Uterus (tissue), 4 donors: ENCODE data around the gene ZSCAN26. TPM values are rescaled to one million over a fixed set of nuclear protein-coding genes. Genes with fewer than 3 reads are reported as not detected.

Experiments
- DNase-seq, 2 donors: peaks; one replicate each; pipeline ENCODE4 v3.0.0-alpha.2; 2019 to 2020
- H3K27ac ChIP-seq, 2 donors: fragments of 200-600 bp; sonication (generic); 1 replicate in 1 of 2; 2 replicates in 1 of 2; pipeline ENCODE4 v1.5.1; 2016 to 2018
- H3K27me3 ChIP-seq, 2 donors: fragments of 200-600 bp; sonication (generic); one replicate each; pipeline ENCODE4 v1.5.1; 2018 to 2019; ENCODE audit warnings: control low read depth in 1 of 2
- H3K36me3 ChIP-seq, 2 donors: fragments of 200-600 bp; sonication (generic); one replicate each; pipeline ENCODE4 v1.5.1; 2019; ENCODE audit warnings: control low read depth in 1 of 2
- H3K4me1 ChIP-seq, 2 donors: fragments of 200-600 bp; sonication (generic); one replicate each; pipeline ENCODE4 v1.5.1; 2018 to 2019; ENCODE audit warnings: control low read depth in 1 of 2
- H3K4me3 ChIP-seq, 2 donors: fragments of 200-600 bp; sonication (generic); 1 replicate in 1 of 2; 2 replicates in 1 of 2; pipeline ENCODE4 v1.5.1; 2018 to 2019; ENCODE audit warnings: mild to moderate bottlenecking in 1 of 2
- H3K9me3 ChIP-seq, 2 donors: fragments of 200-600 bp; sonication (generic); one replicate each; pipeline ENCODE4 v1.5.1; 2019; ENCODE audit warnings: control low read depth in 1 of 2
- POLR2A ChIP-seq, 2 donors: fragments of 450-650 bp; IDR thresholded peaks; one replicate each; pipeline ENCODE4 v1.6.1; 2016; ENCODE audit warnings: antibody characterized with exemption in 2 of 2, mild to moderate bottlenecking in 1 of 2, moderate library complexity in 1 of 2
- intact Hi-C: fragments of 100-400 bp; cut with DNase I; formaldehyde crosslinking; loops from one replicate; pipeline ENCODE4 v1.15.1; 2023; ENCODE audit warnings: low total_unique reads
- total RNA-seq, 4 donors: library from RNA; depleted of rRNA in 3 of 4; stranded (reverse); fragments of >200 nt in 3 of 4; gene quantifications; one replicate each; pipeline versions ENCODE4 v1.1.0 to v1.2.4, GENCODE V29; 2014 to 2023
- TF ChIP-seq, protein P1 (sequence below), 4 experiments: fragments of 200-600 bp in 2 of 4; fragments of 450-650 bp in 2 of 4; sonication (generic) in 2 of 4; IDR thresholded peaks; one replicate each; pipeline ENCODE4 v1.5.1; 2016 to 2019; ENCODE audit warnings: antibody characterized with exemption in 4 of 4, mild to moderate bottlenecking in 2 of 4, moderate library complexity in 1 of 4
- donor health status: DM: yes; HTN: yes; CAD: no.

The ZSCAN26 gene
- total RNA-seq, 4 donors from 2014 or later, result 12.6 to 54.7 (median 33.4) TPM

DNA sequence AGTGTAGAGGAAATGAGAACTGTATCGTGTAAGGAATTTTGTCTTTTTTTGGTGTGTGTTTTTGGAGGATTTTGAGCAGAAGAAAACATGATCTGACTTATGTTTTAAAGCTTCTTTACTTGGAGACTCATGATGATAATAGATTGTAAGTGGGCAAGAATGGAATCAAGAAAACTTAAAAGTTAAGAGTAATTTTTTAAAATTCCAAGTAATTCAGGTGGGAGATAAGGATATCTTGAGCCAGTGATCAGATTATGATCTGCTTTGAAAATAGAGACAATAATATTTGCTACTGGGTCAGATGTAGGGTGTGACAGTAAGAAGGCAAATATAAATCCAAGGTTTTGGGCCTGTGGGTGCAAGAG is 734 bp downstream of the ZSCAN26 start:
- Histone ChIP-seq H3K4me3 (peak overlapping the region; percentile 86 to 90), H3K36me3 (no peaks in the 10 kb centered on the region), H3K4me1 (no peaks in the 10 kb centered on the region), H3K27me3 (no peaks in the 10 kb centered on the region), H3K27ac (peak overlapping the region; percentile 85 to 89), H3K9me3 (no peaks in the 10 kb centered on the region)
- intact Hi-C loops, result no loop called here
- TF ChIP-seq POLR2A (IDR thresholded peaks at IDR 0.05), result no peak
- TF ChIP-seq, protein P1, sequence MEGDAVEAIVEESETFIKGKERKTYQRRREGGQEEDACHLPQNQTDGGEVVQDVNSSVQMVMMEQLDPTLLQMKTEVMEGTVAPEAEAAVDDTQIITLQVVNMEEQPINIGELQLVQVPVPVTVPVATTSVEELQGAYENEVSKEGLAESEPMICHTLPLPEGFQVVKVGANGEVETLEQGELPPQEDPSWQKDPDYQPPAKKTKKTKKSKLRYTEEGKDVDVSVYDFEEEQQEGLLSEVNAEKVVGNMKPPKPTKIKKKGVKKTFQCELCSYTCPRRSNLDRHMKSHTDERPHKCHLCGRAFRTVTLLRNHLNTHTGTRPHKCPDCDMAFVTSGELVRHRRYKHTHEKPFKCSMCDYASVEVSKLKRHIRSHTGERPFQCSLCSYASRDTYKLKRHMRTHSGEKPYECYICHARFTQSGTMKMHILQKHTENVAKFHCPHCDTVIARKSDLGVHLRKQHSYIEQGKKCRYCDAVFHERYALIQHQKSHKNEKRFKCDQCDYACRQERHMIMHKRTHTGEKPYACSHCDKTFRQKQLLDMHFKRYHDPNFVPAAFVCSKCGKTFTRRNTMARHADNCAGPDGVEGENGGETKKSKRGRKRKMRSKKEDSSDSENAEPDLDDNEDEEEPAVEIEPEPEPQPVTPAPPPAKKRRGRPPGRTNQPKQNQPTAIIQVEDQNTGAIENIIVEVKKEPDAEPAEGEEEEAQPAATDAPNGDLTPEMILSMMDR (IDR thresholded peaks at IDR 0.05), result no peak
- DNase-seq, result no peak

DNA sequence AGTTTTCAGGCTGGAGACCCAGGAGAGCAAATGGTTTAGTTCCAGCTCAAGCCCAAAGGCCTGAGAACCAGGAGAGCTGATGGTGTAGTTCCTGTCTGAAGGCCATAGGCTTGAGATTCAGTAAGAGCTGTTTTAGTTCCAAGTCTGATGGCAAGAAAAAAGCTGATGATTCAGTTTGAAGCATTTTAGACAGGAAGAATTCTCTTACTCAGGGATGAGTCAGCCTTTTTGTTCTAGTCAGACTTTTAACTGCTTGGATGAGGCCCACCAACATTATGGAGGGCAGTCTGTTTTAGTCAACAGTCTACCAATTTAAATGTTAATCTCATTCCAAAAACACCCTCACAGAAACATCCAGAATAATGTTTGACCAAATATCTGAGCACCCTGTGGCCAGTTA is 2.5 kb downstream of the ZSCAN26 start:
- no peak overlapping the region for H3K27ac ChIP-seq
- no peaks in the 10 kb centered on the region for H3K4me1 ChIP-seq
- H3K36me3 ChIP-seq, result peaks cover 0 to 3% of the 10 kb centered on the region in 2 donors
- DNase-seq, result no peak
- TF ChIP-seq, protein P1 (IDR thresholded peaks at IDR 0.05), result no peak
- TF ChIP-seq POLR2A (IDR thresholded peaks at IDR 0.05), result no peak
- H3K27me3 ChIP-seq, result no peaks in the 10 kb centered on the region
- H3K4me3 ChIP-seq, result no peak overlapping the region
- intact Hi-C loops, result no loop called here
- H3K9me3 ChIP-seq, result no peaks in the 10 kb centered on the region

DNA sequence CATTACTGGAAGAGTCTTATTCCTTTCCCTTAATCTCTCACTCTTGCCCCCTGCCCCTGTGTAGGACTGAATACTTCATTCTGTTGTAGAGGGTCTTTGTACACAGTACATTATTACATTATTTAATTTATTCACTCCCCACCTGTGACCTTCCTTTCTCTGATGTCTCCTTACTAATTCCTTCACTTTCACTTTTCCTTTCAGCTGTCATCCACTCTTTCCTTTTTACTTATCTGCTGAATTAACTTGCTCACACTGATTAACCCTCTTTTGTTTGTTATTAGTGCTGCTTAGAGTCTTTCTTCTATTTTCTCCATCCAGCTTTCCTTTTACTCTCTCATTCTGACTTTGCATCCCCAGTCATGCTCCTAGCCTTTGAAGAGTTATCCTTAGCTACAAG is 7.9 kb downstream of the ZSCAN26 start:
- intact Hi-C loops, result loop anchor here (10.0 kb wide), 1 partner anchor 50 kb away; no protein-coding TSS in a partner anchor
- TF ChIP-seq POLR2A (IDR thresholded peaks at IDR 0.05), result no peak
- TF ChIP-seq, protein P1 (IDR thresholded peaks at IDR 0.05), result no peak
- Histone ChIP-seq H3K36me3 (peaks cover 0 to 3% of the 10 kb centered on the region in 2 donors), H3K27me3 (no peaks in the 10 kb centered on the region), H3K4me1 (no peaks in the 10 kb centered on the region), H3K4me3 (no peak overlapping the region), H3K27ac (no peak overlapping the region), H3K9me3 (no peaks in the 10 kb centered on the region)
- no peak for DNase-seq

DNA sequence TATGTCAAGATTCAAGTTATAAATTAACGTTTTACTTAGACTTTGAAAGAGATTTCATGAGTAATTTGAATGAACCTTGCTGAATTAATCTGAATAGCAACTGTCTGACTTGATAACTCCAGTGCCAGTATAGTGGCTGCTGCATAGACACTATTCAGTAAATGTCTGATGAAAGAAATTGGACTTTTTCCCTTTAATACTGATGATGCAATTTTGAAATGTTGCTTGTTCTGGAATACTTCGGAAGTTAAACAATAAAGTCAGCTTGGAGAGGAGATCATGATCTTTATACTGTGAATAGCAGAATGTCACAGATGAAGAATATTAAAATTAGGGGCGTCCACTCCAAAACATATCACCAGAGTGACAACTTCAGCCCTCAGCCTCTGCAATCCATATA is 10.8 kb downstream of the ZSCAN26 start:
- H3K4me1 ChIP-seq, result no peaks in the 10 kb centered on the region
- intact Hi-C loops, result loop anchor here (10.0 kb wide), 1 partner anchor 47 kb away; no protein-coding TSS in a partner anchor
- DNase-seq, result no peak
- no peak for TF ChIP-seq POLR2A (IDR thresholded peaks at IDR 0.05)
- TF ChIP-seq, protein P1 (IDR thresholded peaks at IDR 0.05), result no peak
- H3K27ac ChIP-seq, result no peak overlapping the region
- peaks cover 0 to 3% of the 10 kb centered on the region in 2 donors for H3K36me3 ChIP-seq
- H3K9me3 ChIP-seq, result no peaks in the 10 kb centered on the region
- H3K27me3 ChIP-seq, result no peaks in the 10 kb centered on the region
- no peak overlapping the region for H3K4me3 ChIP-seq

DNA sequence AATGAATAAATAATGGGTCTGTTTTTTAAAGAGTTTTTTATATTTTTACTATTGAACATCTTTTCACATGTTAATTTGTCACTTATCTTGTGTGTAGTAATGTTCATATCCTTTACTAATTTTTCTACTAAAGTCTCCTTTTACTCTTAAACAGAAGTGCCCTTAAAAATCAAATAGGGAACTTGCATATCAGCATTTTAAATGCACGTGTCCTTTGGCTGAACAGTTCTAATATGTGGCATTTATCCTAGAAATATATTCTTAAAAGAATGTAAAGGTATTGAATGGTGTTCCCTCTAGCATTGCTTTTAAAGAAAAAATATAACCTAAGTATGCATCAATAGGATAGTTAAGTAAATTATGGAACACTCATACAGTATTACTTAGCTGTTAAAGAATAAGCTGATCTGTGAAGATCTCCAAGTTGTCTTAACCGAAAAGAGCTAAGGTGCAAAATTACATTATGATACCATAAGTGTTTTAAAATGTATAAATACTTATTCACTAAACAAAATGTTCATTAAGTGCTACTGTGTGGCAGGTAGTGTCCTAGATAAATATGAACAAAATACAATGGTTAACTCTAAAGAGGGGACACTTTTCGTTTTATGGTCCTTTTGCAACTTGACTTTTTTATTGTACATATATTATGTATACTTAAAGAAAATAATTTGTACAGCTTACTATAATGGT is 13.8 kb downstream of the ZSCAN26 start:
- no peak for DNase-seq
- H3K4me3 ChIP-seq, result peak overlapping the region; percentile 54 to 60
- H3K9me3 ChIP-seq, result no peaks in the 10 kb centered on the region
- H3K4me1 ChIP-seq, result no peaks in the 10 kb centered on the region
- H3K36me3 ChIP-seq, result no peaks in the 10 kb centered on the region
- no peaks in the 10 kb centered on the region for H3K27me3 ChIP-seq
- peak overlapping the region in 1 of 2 donors; percentile 36 for H3K27ac ChIP-seq
- no peak for TF ChIP-seq POLR2A (IDR thresholded peaks at IDR 0.05)
- TF ChIP-seq, protein P1 (IDR thresholded peaks at IDR 0.05), result no peak
- intact Hi-C loops, result no loop called here
